Measurements from ENCODE around the gene DNAH1. TPM values are rescaled to one million over a fixed set of nuclear protein-coding genes. Genes with fewer than 3 reads are reported as not detected.
"Not testable (repeated sequence)": the region's sequence is repeated elsewhere in the genome, so short reads cannot be mapped to it uniquely, and the experiment has no call there.

The DNAH1 gene
- total RNA-seq, 1 experiment from 2014 or later = 0.48 TPM

DNA sequence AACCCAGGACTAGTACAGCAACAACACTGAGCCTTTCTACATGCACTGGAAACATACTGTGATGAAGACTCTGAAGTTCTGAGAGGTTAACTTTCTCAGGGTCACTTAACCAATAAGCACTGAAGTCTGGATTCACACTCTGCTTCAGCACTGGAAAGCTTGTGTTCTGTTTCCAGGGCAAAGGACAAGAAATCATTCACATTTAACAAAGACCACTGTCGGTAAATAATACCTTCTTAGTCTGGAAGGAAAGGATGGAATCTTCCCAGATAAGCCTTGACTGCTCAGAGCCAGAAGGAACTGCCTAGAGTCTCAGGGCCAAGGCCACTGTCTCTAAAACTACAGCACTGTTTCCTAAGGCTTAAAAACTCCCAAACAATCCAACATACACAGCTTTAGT, 32.8 kb upstream of the DNAH1 start:
- DNase-seq = no peak
- Histone ChIP-seq H3K27me3 (ENCODE audit: control insufficient read depth, insufficient read depth, low read length) (no peaks in the 10 kb centered on the region), H3K36me3 (replicated peaks; ENCODE audit: control insufficient read depth, insufficient read depth, low read length) (no peaks in the 10 kb centered on the region; the same call in 1 of the 2 replicates), H3K4me3 (ENCODE audit: insufficient read depth, low read depth, low read length) (no peak overlapping the region)

DNA sequence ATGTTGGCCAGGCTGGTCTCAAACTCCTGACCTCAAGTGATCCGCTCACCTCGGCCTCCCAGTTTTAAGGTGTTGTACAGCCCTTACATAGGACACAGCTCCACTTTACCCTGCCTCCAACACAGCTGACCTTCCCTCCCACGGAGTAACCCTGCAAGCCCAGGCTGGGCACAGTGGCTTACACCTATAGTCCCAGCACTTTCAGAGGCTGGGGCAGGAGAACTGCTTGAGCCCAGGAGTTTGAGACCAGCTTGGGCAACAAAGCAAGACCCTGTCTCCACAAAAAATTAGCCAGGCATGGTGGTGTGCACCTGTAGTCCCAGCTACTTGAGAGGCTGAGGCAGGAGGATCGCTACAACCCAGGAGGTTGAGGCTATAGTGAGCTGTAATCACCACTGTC, 32.1 kb upstream of the DNAH1 start:
- DNase-seq = not testable (repeated sequence)

GRCh38 chr3:52286777-52287110, 29.4 kb upstream of the DNAH1 start:
- Histone ChIP-seq H3K4me3 (ENCODE audit: insufficient read depth, low read depth, low read length) (peak overlapping the region; percentile 64; the same call in 1 of the 2 replicates), H3K36me3 (replicated peaks; ENCODE audit: control insufficient read depth, insufficient read depth, low read length) (no peaks in the 10 kb centered on the region; the same call in 1 of the 2 replicates), H3K27me3 (ENCODE audit: control insufficient read depth, insufficient read depth, low read length) (no peaks in the 10 kb centered on the region)
- peak; percentile 34 for DNase-seq

More for the DNA sequence above, 32.1 kb upstream of the DNAH1 start:
- H3K4me3 ChIP-seq (ENCODE audit: insufficient read depth, low read depth, low read length); H3K27me3 ChIP-seq (ENCODE audit: control insufficient read depth, insufficient read depth, low read length); H3K36me3 ChIP-seq (replicated peaks; ENCODE audit: control insufficient read depth, insufficient read depth, low read length): not testable (repeated sequence)

GRCh38 chr3:52288674-52289073, 27.4 kb upstream of the DNAH1 start:
- Histone ChIP-seq H3K27me3 (ENCODE audit: control insufficient read depth, insufficient read depth, low read length) (no peaks in the 10 kb centered on the region), H3K36me3 (replicated peaks; ENCODE audit: control insufficient read depth, insufficient read depth, low read length) (no peaks in the 10 kb centered on the region; the same call in 1 of the 2 replicates), H3K4me3 (ENCODE audit: insufficient read depth, low read depth, low read length) (no peak overlapping the region)
- no peak for DNase-seq

GRCh38 chr3:52289338-52289746, 26.8 kb upstream of the DNAH1 start:
- DNase-seq = no peak
- Histone ChIP-seq H3K27me3 (ENCODE audit: control insufficient read depth, insufficient read depth, low read length) (no peaks in the 10 kb centered on the region), H3K4me3 (ENCODE audit: insufficient read depth, low read depth, low read length) (no peak overlapping the region), H3K36me3 (replicated peaks; ENCODE audit: control insufficient read depth, insufficient read depth, low read length) (no peaks in the 10 kb centered on the region; the same call in 1 of the 2 replicates)

DNA sequence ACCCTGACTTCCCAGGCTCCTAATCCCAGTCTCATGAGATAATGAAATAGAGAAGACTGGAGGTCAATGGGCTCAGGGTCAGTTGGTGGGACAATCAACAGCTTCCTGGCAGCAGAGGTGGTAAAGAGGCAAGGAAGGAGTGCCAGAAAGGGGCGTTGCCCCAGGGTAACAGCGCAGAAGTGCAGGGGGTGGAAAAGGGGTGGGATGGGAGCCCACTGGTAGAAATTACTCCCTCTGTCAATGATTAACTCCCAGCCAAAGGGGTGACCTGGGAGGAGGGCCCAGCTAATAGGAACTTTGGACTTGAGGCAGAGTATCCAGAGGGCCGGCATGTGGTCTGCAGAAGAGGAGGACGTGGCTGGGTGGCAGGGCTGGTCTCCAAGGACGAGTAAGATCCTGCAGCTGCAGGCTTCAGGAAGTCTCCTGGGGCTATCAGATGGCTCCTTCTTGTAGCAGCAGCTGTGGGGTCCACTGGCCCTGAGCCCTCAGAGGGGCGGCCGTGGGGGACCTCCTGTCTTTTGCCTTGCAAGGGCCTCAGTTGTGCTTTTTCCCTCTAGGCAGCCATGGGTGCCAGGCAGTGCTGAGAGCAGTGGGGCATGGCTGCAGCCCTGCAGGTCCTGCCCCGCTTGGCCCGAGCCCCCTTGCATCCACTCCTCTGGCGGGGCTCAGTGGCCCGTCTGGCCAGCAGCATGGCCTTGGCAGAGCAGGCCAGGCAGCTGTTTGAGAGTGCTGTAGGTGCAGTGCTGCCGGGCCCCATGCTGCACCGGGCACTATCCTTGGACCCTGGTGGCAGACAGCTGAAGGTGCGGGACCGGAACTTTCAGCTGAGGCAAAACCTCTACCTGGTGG, 26.1 kb upstream of the DNAH1 start:
- H3K36me3 ChIP-seq (replicated peaks; ENCODE audit: control insufficient read depth, insufficient read depth, low read length) = no peaks in the 10 kb centered on the region; the same call in 1 of the 2 replicates
- no peak overlapping the region for H3K4me3 ChIP-seq (ENCODE audit: insufficient read depth, low read depth, low read length)
- H3K27me3 ChIP-seq (ENCODE audit: control insufficient read depth, insufficient read depth, low read length) = no peaks in the 10 kb centered on the region
- peak; percentile 63 for DNase-seq

DNA sequence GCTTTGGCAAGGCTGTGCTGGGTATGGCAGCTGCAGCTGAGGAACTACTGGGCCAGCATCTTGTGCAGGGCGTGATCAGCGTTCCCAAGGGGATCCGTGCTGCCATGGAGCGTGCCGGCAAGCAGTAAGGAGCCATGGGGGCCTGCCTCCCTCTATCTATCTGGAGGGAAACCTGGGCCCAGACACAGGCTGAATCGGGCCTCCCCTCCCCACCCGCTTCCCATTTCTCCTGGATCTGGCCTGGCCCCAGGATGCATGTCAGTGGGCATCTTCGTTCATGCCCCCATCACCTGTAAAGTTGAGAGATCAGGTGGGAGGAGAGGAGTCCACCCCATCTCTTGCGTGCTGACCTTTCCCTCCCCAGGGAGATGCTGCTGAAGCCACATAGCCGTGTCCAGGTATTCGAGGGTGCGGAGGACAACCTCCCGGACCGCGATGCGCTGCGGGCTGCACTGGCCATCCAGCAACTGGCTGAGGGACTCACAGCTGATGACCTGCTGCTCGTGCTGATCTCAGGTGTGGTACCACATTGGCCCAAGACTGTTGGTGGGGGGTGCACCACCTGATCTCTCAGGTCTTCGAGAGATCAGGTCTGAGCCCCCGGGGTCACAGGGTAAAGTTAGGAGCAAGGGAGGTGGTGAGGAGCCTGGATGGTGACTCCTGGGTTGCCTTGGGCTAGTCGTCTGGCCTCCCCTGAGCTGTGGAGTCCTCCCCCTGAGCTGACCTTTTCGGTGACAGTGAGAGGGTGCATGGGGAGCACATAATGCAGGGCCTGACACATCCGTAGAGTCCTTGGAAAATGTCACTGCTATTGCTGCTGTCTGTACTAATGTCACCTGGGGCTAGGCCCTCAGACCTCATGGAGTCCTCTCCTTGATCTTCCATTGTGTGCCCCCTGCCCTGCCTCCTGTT, 25.3 kb upstream of the DNAH1 start:
- H3K27me3 ChIP-seq (ENCODE audit: control insufficient read depth, insufficient read depth, low read length) = no peaks in the 10 kb centered on the region
- H3K4me3 ChIP-seq (ENCODE audit: insufficient read depth, low read depth, low read length) = no peak overlapping the region
- no peaks in the 10 kb centered on the region; the same call in 1 of the 2 replicates for H3K36me3 ChIP-seq (replicated peaks; ENCODE audit: control insufficient read depth, insufficient read depth, low read length)
- peak; percentile 22 for DNase-seq

GRCh38 chr3:52291508-52292181, 24.5 kb upstream of the DNAH1 start:
- Histone ChIP-seq H3K36me3 (replicated peaks; ENCODE audit: control insufficient read depth, insufficient read depth, low read length) (no peaks in the 10 kb centered on the region; the same call in 1 of the 2 replicates), H3K27me3 (ENCODE audit: control insufficient read depth, insufficient read depth, low read length) (no peaks in the 10 kb centered on the region), H3K4me3 (ENCODE audit: insufficient read depth, low read depth, low read length) (no peak overlapping the region)
- DNase-seq = peak; percentile 86

GRCh38 chr3:52292247-52293065, 23.7 kb upstream of the DNAH1 start:
- DNase-seq = peak; percentile 23
- no peaks in the 10 kb centered on the region; the same call in 1 of the 2 replicates for H3K36me3 ChIP-seq (replicated peaks; ENCODE audit: control insufficient read depth, insufficient read depth, low read length)

GRCh38 chr3:52293491-52294319, 22.4 kb upstream of the DNAH1 start:
- no peaks in the 10 kb centered on the region; the same call in 1 of the 2 replicates for H3K36me3 ChIP-seq (replicated peaks; ENCODE audit: control insufficient read depth, insufficient read depth, low read length)
- H3K4me3 ChIP-seq (ENCODE audit: insufficient read depth, low read depth, low read length) = no peak overlapping the region
- DNase-seq = peak; percentile 28
- H3K27me3 ChIP-seq (ENCODE audit: control insufficient read depth, insufficient read depth, low read length) = no peaks in the 10 kb centered on the region

More at GRCh38 chr3:52292247-52293065, 23.7 kb upstream of the DNAH1 start:
- H3K27me3 ChIP-seq (ENCODE audit: control insufficient read depth, insufficient read depth, low read length) = no peaks in the 10 kb centered on the region
- H3K4me3 ChIP-seq (ENCODE audit: insufficient read depth, low read depth, low read length) = no peak overlapping the region

- H3K36me3 ChIP-seq (replicated peaks; ENCODE audit: control insufficient read depth, insufficient read depth, low read length) = no peaks in the 10 kb centered on the region; the same call in 1 of the 2 replicates
- DNase-seq = no peak
- no peaks in the 10 kb centered on the region for H3K27me3 ChIP-seq (ENCODE audit: control insufficient read depth, insufficient read depth, low read length)
- no peak overlapping the region for H3K4me3 ChIP-seq (ENCODE audit: insufficient read depth, low read depth, low read length)
Observed at GRCh38 chr3:52294320-52295150, 21.6 kb upstream of the DNAH1 start.

DNA sequence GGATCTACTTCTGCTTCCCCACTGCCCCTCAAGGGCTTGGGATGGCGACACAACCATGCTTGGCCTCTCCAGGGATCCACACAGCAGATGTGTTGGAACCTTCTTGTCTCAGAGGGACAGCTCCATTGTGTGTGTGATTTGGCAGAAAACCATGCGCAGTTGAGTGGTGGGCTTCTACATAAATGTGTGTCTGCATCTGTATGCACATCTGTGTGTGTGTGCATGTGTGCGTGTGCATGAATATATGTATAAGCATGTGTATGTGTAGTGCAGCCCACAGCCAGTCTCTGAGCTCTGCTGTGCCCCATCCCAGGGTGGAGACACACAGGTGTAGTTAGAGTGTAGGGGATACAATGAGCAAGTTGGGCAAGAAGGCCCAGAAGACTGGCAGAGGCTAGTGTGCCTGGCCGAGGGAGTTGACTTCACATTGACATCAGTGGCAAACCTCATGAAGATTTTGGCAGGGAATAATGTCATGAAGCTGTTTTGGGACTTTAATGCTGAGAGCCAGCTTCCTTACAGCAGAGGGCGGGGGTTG, 20.4 kb upstream of the DNAH1 start:
- no peak for DNase-seq
- Histone ChIP-seq H3K27me3 (ENCODE audit: control insufficient read depth, insufficient read depth, low read length) (peaks cover 2% of the 10 kb centered on the region; the same call in 1 of the 2 replicates), H3K4me3 (ENCODE audit: insufficient read depth, low read depth, low read length) (no peak overlapping the region), H3K36me3 (replicated peaks; ENCODE audit: control insufficient read depth, insufficient read depth, low read length) (no peaks in the 10 kb centered on the region; the same call in 1 of the 2 replicates)
